Erythroblast (primary cell): ENCODE measurements around the gene AGTR1.

Experiments used
- DNase-seq, 2 experiments: peaks; one replicate each; lab custom pipeline; 2025; lab: John Stamatoyannopoulos, UW
- GATA1 ChIP-seq: IDR thresholded peaks from 2 replicates; pipeline ENCODE4 v1.6.1; 2011; ENCODE audit warnings: low read depth, mild to moderate bottlenecking, control low read depth, low read length, moderate library complexity
- POLR2A ChIP-seq: IDR thresholded peaks from 2 replicates; pipeline ENCODE4 v1.6.1; 2011; ENCODE audit warnings: mild to moderate bottlenecking, low read length

Gene AGTR1

GRCh38 chr3:148697306-148698189 lies at the start of gene AGTR1:
AGTR1 (plus strand) TSS chr3:148697903; CDS start chr3:148741036, 43,133 bp downstream.
- TF ChIP-seq POLR2A (no peak), GATA1 (no peak)
- no peak for DNase-seq

DNA sequence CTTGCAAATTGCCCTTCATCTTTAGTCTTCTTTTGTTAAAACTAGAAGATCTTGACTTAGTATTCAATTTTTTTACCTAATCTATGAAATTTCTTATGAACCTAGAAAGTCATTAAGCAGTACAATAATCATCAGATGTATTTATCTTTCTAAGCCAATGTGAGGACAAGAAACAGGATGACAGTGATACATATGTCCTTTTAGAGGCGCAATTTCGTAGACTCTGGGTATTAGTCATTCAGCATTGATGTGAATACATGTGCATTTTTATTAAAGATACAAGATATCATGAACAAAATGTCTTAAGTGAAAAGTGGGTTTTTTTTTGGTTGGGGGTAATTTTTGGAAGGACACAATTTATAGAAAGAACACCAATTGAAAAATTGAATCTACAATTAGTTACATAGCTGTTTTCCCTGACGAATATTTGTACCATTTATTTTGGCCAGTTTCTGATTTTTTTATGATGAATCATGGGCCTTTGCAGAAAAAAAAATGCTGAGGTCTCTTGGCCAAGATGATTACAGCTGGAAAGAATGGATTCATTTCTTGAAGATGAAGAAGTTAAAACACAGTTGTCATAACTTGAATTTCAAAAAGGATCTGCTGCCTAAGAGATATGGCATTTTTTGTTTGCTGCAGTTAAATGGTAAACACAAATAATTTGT lies 48.9 kb upstream of the AGTR1 start:
- TF ChIP-seq POLR2A, result no peak
- TF ChIP-seq GATA1, result no peak
- no peak for DNase-seq

DNA sequence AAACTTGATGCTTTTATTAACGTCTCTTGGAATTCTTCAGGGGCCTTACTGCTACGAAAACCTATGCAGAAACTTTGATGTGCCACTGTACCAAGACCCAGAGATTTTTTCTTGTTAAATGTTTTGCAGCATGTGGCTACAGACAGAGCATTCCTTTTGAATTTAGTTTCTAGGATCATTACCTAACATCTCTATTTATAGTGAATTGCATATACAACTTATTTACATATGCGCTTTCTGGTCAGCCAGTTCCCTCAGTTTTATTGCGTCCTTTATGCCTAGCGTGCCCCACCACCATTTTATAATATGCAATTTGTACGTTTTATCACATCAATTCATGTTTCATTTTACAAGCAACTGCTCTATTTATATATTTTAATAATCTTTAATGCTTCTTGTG lies 46.2 kb upstream of the AGTR1 start:
- DNase-seq, result no peak
- no peak for TF ChIP-seq POLR2A
- TF ChIP-seq GATA1, result no peak

DNA sequence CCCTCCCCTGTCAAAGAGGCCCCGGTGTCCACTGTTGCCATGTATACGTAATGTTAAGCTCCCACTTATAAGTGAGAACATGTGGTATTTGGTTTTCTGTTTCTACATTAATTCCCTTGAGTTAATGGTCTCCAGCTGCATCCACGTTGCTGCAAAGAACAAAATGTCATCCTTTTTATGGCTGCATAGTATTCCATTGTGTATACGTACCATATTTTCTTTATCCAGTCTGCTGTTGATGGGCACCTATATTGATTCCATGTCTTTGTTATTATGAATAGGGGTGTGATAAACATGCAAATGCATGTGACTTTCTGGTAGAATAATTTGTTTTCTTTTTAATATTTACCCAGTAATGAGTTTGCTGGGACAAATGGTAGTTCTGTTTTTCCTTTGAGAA lies 43.3 kb upstream of the AGTR1 start:
- TF ChIP-seq GATA1 (no peak), POLR2A (no peak)
- DNase-seq, result no peak

GRCh38 chr3:148657470-148657869 lies 40.2 kb upstream of the AGTR1 start:
- DNase-seq, result no peak
- TF ChIP-seq POLR2A (no peak), GATA1 (no peak)

DNA sequence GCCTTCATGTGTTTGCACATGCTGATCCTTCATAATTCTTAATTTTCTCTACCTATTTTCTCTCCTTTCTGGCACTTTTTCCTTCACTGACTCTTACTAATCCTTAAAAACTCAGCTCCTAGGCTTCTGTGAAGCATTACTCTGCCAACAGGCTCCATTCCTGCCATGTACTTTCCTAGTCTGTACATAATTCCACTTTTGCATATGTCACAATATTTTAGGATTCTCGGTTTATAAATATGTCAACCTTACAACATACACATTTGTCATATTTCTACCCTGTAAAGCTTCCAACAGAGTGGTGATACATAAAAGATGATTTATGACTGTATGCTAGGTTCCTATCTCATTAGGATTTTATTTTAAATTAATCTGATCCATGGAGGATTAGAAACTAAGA lies 38.2 kb upstream of the AGTR1 start:
- no peak for TF ChIP-seq GATA1
- TF ChIP-seq POLR2A, result no peak
- DNase-seq, result no peak

DNA sequence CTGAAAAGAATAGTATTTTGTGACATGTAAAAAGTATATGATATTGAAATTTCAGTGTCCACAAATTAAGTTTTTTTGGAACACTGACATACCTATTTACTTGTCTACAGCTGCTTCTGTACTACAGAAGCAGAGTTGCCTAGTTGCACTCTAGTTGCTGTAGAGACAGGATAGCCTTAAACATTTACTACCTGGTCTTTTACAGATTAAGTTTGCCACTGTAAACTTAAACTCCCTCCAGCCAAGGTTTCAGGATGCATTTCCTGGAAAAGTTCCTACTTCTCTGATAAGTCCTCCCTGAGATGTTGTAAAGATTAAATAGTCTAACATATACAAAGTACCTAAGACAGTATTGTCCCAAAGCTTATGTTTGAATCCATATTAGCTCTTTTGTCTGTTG lies 17.4 kb upstream of the AGTR1 start:
- no peak for TF ChIP-seq POLR2A
- TF ChIP-seq GATA1, result no peak
- no peak for DNase-seq

- no peak for DNase-seq
- TF ChIP-seq POLR2A, result no peak
- no peak for TF ChIP-seq GATA1
Observed at GRCh38 chr3:148681080-148681479, 16.6 kb upstream of the AGTR1 start.

- no peak for DNase-seq
Observed at GRCh38 chr3:148682997-148683396, 14.7 kb upstream of the AGTR1 start.

DNA sequence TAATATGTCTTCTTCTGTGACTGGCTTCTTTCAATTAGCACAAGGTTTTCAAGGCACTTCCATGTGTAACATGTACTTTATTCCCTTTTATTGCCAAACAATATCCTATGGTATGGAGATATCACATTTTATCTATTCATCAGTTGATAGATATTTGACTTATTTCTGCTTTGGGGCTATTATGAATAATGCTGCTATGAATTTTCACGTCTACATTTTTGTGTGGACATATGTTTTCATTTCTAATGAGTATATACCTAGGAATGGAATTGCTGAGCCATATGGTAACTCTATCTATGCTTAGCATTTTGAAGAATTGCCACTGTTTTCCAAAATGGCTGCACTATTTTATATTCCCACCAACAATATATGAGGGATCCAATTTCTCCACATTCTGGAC lies 3.6 kb upstream of the AGTR1 start:
- DNase-seq, result no peak
- TF ChIP-seq GATA1, result no peak
- no peak for TF ChIP-seq POLR2A

More at GRCh38 chr3:148682997-148683396, 14.7 kb upstream of the AGTR1 start:
- no peak for TF ChIP-seq GATA1

GRCh38 chr3:148698190-148698810 lies 597 bp downstream of the AGTR1 start:
- no peak for DNase-seq
- TF ChIP-seq GATA1 (no peak), POLR2A (no peak)

DNA sequence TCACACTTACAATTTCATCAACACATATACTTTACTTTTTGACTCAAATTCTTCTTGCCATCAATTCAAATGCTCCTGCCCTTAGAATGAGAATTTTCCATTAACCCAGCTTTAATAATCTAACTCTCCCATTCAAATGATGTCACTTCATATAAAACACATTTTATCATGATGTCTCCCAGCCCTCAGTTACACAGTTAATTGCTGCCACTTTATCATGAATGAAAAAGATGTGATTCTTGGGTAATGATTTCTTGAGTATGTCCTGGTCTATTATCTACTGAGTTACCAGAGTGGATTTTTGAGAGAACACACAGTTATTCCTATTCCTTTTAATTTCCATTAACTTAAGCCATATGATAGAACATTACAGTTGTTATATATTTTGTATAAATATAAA lies 7.6 kb downstream of the AGTR1 start:
- DNase-seq, result no peak
- no peak for TF ChIP-seq POLR2A
- TF ChIP-seq GATA1, result no peak

- TF ChIP-seq GATA1 (no peak), POLR2A (no peak)
- no peak for DNase-seq
Observed at GRCh38 chr3:148707601-148708380, 10.1 kb downstream of the AGTR1 start.
